GM18511 (cell line): ENCODE data around the gene XG.
"Not testable (repeated sequence)": the region's sequence is repeated elsewhere in the genome, so short reads cannot be mapped to it uniquely, and the experiment has no call there.

Experiments used
- ATAC-seq: cut with Tn5 transposase; IDR thresholded peaks from one replicate; pipeline ENCODE4 v1.9.1; 2021; ENCODE audit warnings: mild to moderate bottlenecking, moderate library complexity; ENCODE audit not compliant: unreplicated experiment

The XG gene

DNA sequence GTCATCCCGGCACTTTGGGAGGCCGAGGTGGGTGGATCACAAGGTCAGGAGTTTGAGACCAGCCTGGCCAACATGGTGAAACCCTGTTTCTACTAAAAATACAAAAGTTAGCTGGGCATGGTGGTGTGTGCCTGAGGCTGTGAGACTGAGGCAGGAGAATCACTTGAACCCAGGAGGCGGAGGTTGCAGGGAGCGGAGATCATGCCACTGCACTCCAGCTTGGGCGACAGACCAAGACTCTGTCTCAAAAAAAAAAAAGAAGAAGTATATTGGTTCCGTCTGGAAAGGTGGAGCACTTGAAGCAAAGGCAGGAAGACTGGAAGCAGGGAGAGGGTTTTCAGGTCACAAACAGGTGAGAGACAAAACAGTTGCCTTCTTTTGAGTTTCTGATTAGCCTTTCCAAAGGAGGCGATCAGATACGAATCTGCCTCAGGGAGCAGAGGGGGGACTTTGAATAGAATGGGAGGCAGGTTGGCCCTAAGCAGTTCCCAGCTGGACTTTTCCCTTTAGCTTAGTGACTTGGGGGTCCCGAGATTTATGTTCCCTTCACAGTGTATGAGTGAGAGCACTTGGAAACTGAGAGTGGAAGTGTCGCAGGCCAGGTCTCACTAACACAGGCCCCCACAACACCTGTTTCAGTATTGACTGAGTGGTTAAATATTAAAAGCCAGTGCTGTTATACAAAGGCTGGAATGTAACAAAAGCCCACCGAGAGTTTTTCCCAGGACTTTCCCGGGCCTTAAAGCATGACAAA is 28.8 kb downstream of the XG start:
- peak; percentile 66 for ATAC-seq

DNA sequence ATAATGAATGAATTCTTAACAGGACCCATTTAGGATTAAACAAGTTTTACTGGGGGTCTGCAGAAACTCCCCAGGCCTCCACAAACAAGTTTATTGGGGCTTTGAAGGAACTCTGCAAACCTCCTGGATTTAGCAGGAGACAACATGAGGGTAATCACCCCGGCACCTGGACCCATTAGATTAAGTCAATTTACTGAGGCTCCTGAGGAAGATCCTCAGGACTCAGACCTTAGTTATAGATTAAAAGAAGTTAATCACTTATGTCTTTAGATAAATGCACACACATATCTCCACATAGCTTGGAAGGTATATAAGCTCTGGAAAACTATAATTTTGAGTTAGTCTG is 29.4 kb downstream of the XG start:
- ATAC-seq, result no peak

DNA sequence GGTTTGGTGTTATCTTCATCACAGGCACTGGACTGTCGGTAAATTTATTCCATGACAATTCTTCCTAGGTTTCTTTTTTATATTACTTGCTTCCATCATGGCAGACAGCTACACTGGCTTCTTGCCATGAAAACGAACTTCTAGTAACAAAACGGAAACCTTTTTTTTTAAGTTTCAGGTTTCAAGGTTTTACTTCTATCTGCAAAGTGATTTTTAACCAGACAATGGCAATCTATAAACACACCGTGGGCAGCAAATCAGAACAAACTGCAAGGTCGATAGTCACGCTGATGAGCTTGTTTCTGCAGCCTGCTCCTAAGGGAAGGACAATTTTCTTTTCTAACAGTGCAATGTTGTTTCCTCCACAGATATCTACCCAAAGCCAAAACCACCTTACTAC is 29.9 kb downstream of the XG start:
- ATAC-seq, result peak; percentile 65

DNA sequence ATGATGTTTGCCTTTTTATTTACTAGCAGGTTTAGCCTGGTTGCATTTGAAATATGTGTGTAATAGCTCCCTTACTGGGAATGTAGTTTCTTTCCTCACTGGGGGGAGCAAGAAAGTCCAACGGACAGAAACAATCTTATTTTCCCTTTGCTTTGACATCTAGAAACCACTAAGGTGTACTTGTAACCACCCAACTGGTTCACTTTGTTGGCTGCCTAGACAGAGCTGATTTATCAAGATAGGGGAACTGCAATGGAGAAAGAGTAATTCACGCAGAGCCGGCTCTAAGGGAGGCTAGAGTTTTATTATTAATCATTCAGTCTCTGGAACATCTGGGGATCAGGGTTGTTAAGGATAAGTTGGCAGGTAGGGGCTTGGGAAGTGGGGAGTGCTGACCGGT is 30.3 kb downstream of the XG start:
- peak; percentile 13 for ATAC-seq

DNA sequence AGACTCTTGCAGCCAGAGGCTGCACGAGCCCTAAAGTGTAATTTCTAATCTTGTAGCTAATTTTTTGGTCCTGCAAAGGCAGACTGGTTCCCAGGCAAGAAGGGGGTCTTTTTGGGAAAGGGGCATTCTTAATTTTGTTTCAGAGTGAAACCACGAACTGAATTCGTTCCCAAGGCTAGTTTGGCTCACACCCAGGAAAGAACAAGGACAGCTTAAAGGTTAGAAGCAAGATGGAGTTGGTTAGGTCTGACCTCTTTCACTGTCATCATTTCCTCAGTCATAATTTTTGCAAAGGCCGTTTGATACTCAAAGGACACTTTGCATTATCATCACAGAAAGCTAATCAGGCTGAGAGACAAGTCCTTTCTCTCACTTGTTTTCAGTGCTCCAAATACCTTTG is 30.9 kb downstream of the XG start:
- no peak for ATAC-seq

DNA sequence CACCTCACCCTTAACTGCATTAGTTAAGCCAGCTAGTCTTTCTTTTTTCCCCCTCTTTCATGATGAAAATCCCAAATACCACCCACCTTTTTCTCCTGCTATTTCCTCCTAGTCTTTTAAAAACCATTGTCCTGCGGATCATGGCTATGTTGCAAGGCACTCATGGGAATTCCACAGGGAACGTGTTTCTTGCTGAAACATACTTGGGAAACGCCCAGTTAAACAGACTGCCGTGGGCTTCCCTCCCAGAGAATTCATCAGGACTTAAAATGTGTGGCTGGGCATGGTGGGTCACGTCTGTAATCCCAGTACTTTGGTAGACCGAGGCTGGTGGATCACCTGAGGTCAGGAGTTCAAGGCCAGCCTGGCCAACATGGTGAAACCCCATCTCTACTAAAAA is 32.2 kb downstream of the XG start:
- ATAC-seq, result no peak

DNA sequence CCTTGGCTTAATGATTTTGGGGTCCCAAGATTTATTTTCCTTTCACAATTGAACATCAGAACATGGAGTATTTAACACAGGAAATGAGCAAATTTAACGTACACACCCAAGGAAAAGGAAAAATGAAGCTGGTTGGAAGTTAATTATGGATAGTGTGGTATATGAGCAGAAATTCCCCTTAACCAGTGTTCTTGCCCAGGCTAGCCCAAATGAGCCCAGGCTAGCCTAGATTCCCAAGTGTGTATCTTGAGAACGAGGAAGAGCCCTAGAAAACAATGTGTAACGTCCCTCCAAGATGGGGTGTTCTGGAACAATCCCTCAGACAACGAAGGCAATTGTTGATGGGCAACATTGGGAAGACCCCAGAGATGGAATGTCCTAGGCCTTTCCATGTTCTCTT is 33.7 kb downstream of the XG start:
- no peak for ATAC-seq

DNA sequence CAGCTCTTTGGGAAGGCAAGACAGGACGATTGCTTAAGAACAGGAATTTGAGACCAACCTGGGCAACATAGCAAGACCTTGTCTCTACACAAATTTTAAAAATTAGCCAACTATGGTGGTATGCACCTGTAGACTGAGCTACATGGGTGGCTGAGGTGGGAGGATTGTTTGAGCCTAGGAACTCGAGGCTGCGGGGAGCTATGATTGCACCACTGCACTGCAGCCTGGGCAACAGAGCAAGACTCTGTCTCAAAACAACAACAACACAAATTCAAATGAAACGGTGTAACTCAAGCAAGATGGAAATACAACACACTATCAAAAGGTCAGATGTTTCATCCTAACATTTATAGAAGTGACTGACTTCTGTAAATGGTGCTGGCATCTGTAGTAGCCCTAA is 37.1 kb downstream of the XG start:
- ATAC-seq, result no peak

DNA sequence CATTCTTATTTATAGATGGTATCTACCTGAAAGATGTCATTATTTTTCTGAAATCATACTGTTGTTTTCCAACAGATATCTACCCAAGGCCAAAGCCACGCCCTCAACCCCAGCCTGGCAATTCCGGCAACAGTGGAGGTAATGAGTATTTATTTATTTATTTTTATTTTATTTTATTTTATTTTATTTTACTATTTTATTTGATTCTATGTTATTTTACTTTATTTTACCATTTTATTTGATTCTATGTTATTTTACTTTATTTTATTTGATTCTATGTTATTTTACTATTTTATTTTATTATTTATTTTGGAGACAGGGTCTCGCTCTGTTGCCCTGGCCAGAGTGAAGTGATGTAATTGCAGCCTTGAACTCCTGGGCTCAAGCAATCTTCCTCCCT is 37.7 kb downstream of the XG start:
- no peak for ATAC-seq

DNA sequence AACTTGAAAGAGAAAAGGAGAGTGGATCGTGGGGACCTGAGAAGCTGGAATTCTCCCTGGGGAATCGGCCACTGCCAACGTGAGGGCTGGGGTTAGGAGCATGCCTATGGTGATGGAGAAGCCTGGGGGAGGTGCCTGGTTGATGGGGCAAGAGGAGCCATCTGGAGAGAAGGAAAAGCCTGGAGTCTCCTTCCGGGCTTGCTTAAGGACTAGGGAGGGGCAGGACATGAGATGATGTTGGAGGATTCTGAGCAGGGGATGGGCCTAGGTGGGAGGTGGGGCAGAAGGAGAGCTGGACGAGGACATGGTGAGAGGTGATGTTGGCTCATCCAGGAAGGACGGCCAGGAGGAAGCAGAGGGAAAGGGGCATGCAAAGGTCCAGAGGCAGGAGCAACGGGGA is 41.9 kb downstream of the XG start:
- no peak for ATAC-seq

DNA sequence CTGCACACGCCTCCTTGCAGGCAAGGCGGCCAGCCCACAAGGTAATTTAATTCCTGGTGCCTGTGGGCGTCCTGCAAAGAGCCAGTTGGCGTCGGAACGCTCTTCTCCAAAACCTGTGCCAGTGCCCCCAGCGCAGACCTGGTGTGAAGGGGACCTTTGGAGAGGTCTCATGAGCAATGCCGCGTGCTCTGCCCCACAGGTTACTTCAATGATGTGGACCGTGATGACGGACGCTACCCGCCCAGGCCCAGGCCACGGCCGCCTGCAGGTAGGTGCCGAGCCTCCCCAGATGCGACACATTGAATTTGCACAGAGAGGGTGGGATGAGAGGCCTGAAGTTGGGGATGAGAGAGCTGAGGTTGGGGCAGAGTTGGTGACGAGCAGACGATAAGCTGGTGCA is 42.5 kb downstream of the XG start:
- ATAC-seq, result no peak

DNA sequence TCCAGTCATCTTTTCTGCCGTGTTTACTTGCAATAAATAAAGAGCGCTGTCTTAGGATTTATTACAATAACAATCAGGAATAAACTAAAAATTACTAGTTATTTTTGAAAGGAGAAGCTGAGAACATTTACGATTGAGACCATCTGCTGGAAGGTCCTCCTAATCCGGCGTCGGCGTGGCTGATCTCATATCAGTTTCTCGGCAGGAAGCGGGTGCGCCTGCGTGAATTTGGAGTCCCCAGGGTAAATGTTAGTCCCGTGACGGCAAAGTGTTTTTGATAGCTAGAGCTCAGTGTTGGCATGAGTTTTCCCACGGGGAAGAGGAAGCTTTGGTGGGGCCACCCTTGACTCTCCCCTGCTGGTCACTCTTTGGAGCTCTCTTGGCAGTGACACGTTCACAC is 45.0 kb downstream of the XG start:
- ATAC-seq, result not testable (repeated sequence)

DNA sequence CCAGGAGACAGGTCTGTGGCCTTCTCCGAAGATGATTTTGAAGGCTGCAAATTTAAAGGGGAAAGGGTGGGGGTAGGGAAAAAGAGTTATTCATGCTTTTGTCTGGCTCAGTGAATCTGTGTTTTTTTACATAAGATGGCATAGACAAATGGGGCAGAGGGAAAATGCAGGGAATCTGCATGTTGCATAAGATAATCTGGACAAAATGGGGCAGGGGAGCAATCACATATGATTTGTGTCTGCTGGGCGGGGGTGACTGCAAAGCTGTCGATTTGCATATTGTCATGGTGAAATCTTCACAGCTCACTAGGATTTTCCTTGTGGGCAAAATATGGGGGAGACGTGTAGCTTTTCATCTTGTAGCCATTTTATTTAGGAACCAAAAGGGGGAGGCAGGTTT is 47.5 kb downstream of the XG start:
- no peak for ATAC-seq

DNA sequence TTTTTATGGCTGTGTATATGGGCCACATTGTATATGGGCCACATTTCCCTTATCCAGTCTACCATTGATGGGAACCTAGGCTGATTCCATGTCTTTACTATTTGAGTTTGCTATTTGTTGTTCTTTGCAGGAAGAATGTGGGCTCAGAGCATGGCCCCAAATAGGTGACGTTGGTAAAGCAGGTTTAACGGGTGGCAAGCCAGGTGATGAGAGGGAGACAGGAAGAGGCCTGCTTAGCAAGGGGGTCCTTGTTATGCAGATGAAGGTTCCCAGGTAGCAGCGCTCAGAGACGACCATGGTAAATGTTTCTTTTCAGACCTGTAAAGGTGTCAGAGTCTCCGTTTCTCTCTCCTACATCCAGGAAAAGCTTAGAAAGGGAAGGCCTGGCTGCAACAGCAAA is 48.1 kb downstream of the XG start:
- ATAC-seq, result not testable (repeated sequence)

DNA sequence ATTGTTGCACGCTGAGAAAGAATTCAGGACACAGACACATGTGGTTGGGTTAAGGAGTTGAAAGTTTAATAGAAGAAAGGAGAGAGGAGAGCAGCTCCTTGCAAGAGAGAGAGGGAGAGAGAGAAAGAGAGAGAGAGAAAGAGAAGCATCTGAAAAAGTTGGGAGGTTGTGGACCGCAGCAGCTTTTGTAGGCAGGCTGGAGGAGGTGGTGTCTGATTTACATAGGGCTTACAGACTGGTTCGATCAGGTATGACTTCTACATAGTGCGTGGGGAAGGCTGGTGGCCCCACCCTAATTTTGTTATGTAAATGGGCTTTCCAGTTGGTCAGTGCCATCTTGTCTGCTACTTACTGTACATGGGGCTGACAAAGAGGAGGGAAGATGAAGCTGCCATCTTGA is 49.4 kb downstream of the XG start:
- ATAC-seq, result no peak

DNA sequence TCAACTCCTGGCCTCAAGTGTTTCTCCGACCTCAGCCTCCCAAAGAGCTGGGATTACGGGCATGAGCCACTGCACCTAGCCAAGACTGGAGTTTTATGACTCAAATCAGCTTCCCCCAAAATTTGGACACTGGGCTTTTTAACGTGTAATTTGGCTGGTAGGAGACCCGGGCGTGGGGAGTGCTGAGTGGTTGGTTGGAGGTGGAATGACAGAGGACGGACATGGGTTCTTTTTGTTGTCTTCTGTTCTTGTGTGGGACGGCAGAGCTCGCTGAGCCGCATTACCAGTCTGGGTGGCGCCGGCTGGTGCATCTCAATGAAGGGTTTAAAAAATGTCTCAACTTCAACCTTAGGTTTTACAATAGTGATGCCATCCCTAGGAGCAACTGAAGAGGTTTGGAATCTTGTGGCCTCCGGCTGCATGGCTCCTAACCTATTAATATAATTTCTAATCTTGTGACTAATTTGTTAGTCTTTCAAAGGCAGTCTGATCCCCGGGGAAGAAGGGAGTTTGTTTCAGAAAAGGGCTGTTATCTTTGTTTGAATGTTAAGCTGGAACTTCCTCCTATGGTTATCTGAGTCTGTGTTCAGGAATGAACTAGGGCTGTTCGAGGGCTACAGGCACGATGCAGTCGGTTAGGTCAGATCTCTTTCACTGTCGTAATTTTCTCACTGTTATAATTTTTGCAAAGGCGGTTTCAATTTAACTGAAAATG is 50.7 kb downstream of the XG start:
- ATAC-seq, result not testable (repeated sequence)

DNA sequence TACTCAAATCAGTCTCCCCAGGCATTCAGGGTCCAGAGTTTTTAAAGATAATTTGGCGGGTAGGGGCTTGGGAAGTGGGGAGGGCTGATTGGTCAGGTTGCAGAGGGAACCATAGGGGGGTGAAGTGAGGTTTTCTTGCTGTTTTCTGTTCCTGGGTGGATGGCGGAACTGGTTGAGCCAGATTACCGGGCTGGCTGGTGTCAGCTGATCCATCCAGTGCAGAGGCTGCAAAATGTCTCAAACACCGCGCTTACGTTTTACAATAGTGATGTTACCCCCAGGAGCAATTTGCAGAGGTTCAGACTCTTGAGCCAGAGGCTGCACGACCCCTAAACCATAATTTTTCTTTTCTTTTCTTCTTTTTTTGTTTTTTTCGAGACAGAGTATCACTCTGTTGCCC is 51.6 kb downstream of the XG start:
- ATAC-seq, result not testable (repeated sequence)

DNA sequence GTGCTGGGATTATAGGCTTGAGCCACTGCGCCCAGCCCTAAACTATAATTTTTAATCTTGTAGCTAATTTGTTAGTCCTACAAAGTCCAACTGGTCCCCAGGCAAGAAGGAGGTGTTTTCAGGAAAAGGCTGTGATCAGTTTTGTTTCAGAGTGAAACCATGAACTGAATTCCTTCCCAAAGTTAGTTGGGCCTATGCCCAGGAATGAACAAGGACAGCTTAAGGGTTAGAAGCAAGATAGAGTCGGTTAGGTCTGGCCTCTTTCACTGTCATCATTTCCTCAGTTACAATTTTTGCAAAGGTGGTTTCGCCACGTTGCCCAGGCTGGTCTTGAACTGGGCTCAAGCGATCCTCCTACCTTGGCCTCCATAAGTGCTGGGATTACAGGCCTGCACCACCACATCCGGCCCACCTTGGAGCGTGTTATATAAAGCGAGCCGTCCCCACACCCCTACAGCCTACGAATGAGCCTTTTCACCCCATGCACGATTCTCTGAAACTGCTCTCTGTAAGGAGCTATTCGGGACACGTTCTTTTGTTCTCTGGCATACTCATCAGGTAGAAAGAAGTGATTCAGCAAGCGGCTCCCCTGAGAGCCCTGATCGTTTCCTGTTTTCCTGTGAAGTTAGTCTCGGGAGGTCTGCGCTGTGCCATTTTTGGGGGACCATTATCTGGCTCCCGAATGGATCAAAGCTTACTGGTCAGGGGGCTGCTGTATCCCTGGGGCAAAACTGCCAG is 52.4 kb downstream of the XG start:
- not testable (repeated sequence) for ATAC-seq

DNA sequence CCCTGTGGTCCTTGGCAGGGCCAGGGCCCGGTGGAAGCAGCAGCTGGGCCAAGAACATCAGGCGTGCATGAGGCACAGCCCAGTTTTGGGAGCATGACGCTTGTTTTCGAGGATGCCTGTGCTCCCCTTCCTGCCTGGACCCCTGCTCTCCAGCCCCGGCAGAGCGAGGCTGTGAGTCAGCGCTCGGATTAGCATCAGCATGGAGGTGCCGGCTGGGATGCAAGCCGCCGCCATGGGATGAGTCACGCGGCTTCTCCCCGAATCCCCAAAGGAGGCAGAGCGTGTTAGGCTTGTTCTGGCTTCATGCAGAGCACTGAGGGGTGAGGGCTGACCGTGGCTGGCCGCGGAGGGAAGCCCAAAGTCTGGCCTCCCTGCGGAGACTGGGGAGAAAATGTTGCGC is 53.0 kb downstream of the XG start:
- not testable (repeated sequence) for ATAC-seq

DNA sequence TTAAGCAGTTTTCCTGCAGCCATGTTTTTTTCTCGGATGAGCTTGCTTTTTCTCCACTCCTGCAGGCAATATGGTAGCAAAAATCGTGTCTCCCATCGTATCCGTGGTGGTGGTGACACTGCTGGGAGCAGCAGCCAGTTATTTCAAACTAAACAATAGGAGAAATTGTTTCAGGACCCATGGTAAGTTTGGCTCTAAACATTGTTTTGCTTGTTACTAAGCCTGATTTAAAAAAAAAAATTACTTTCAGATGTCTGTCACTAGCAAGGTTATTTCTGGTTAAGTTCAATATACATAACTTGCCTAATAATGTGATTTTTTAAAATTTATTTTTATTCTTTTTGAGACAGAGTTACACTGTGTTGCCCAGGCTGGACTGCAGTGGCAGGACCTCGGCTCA is 59.4 kb downstream of the XG start:
- ATAC-seq, result no peak

DNA sequence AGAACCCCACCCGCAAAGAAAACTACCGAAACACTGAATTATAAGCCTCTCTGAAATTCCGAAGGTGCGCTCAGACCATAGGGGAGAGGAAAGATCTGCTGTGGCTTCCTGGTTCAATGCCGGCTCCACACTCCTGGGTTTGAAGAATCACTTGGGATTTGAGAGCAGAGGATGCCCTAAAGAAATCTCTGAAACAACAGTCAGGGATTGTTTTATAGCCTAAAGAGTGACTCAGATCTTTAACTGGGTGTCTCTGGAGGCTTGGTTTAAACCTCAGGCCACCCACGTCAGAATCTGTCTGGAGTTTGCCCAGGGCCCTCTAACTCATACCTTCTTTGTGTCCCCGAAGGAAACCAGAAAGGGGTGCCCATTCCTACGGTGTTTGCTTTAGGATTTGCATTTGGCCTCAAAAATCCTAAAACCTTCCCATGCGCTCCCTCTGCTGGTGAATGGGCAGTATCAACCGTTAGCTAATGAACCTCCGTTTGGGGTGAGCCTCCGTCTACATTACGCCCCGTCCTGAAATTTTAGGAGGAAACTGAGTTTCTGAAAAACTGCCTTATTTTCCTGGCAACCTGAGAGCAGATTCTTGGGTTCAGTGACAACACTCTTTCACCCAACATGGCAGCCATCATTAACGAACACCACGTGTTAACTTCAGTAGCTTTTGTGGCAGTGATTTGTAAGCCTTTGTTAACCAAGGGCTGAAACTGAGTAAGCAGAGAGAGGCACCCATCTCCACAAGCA is 60.5 kb downstream of the XG start:
- peak; percentile 85 for ATAC-seq
